HEK293T (cell line): ENCODE results near the gene C5orf15.

Source experiments
- CTCF ChIA-PET: fragments of 350-600 bp; formaldehyde crosslinking; extraction: SDS; loops from one replicate; lab custom pipeline; 2021; ENCODE audit warnings: antibody characterized with exemption, inconsistent platforms; lab: Yijun Ruan, JAX
- POLR2A ChIA-PET: fragments of 350-600 bp; formaldehyde crosslinking; extraction: SDS; loops from one replicate; lab custom pipeline; 2020; ENCODE audit warnings: antibody characterized with exemption, inconsistent platforms; lab: Yijun Ruan, JAX
- DNase-seq: peaks from one replicate; pipeline ENCODE4 v3.0.0; 2012; ENCODE audit warnings: mixed read lengths; ENCODE audit errors: extremely low spot score
- ARNT ChIP-seq: fragments of 450-650 bp; IDR thresholded peaks from 2 replicates; pipeline ENCODE4 v1.6.1; 2017; ENCODE audit warnings: mild to moderate bottlenecking
- BHLHE40 ChIP-seq: fragments of 450-650 bp; IDR thresholded peaks from 2 replicates; pipeline ENCODE4 v1.6.1; 2016; ENCODE audit warnings: mild to moderate bottlenecking, moderate library complexity, borderline replicate concordance
- CTBP1 ChIP-seq: fragments of 450-650 bp; IDR thresholded peaks from 2 replicates; pipeline ENCODE4 v1.6.1; 2016; ENCODE audit warnings: borderline replicate concordance
- ELF4 ChIP-seq: fragments of 450-650 bp; IDR thresholded peaks from 2 replicates; pipeline ENCODE4 v1.6.1; 2017; ENCODE audit warnings: antibody characterized with exemption
- FOXA1 ChIP-seq: fragments of 450-650 bp; IDR thresholded peaks from 2 replicates; pipeline ENCODE4 v1.6.1; 2016; ENCODE audit warnings: mild to moderate bottlenecking
- FOXK2 ChIP-seq: fragments of 450-650 bp; IDR thresholded peaks from 2 replicates; pipeline ENCODE4 v1.6.1; 2016; ENCODE audit warnings: mild to moderate bottlenecking
- FOXM1 ChIP-seq: fragments of 450-650 bp; IDR thresholded peaks from 2 replicates; pipeline ENCODE4 v1.6.1; 2017; ENCODE audit warnings: mild to moderate bottlenecking, borderline replicate concordance
- HDGF ChIP-seq: fragments of 450-650 bp; IDR thresholded peaks from 2 replicates; pipeline ENCODE4 v1.6.1; 2017; ENCODE audit warnings: antibody characterized with exemption, borderline replicate concordance
- L3MBTL2 ChIP-seq: fragments of 450-650 bp; conservative IDR thresholded peaks from 2 replicates; pipeline ENCODE4 v1.6.1; 2016; ENCODE audit warnings: mild to moderate bottlenecking
- LEF1 ChIP-seq: fragments of 450-650 bp; IDR thresholded peaks from 2 replicates; pipeline ENCODE4 v1.6.1; 2017; ENCODE audit warnings: mild to moderate bottlenecking, borderline replicate concordance
- NFRKB ChIP-seq: fragments of 450-650 bp; IDR thresholded peaks from 2 replicates; pipeline ENCODE4 v1.6.1; 2016; ENCODE audit warnings: mild to moderate bottlenecking, moderate library complexity
- SP1 ChIP-seq: fragments of 450-650 bp; IDR thresholded peaks from 2 replicates; pipeline ENCODE4 v1.6.1; 2017
- SUZ12 ChIP-seq: fragments of 450-650 bp; IDR thresholded peaks from 2 replicates; pipeline ENCODE4 v1.6.1; 2016; ENCODE audit warnings: mild to moderate bottlenecking
- TARDBP ChIP-seq: fragments of 450-650 bp; IDR thresholded peaks from 2 replicates; pipeline ENCODE4 v1.6.1; 2016
- ZNF384 ChIP-seq: fragments of 450-650 bp; IDR thresholded peaks from 2 replicates; pipeline ENCODE4 v1.6.1; 2016
- TF ChIP-seq, protein P1 (sequence below): fragments of 450-650 bp; IDR thresholded peaks from 2 replicates; pipeline ENCODE4 v1.6.1; 2016

Gene C5orf15

DNA sequence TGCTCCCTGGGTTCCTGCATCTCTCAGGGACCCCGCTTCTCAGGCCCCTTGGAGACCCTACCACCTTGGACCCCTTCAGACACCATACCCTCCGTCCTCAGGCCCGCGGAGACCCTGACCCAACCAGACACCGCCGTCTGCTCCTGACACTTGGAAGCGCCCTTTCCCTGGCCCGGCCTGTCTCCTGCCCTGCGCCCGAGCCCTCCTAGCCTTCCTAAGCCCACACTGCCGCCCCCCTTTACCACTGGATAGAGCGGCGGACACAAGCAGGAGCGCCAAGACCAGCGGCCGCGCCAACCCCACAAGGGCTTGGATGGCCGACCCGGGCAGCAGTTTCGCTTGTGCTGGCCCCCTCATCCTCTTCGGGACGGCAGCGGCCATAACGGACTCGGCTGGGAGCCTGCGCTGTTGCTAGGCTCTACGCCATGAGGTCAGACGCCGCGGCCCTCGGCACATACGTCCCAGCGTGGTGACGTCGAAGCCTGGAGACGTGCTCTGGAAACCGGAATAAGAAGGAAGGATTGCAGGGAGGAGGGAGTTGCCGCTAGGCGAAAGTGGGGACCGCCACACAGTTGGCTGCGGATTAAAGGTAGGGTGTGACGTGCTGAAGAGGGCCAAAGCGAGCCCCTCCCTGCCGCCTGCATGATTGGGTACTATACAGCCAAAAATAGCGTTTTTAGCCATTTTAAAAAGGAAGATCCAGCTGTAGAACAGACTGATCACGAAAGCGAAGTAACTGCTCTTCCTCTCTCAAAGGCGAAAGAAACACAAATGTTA is at the start of gene C5orf15:
Gene C5orf15 (minus strand): TSS at position 422 of the 777 bp plus-strand sequence. CDS start 41 bp downstream, at position 381.
- CTCF ChIA-PET = no interaction called here
- TF ChIP-seq CTBP1 (no peak), ELF4 (peak; percentile 40; the same call in 1 of the 2 replicates), HDGF (peak; percentile 98; the same call in 1 of the 2 replicates)
- DNase-seq = peak; percentile 94
- POLR2A ChIA-PET = interaction anchor here (0.8 to 1.8 kb wide), 2 partner anchors 24 to 36 kb away, joined by 3 to 5 read pairs; partner anchors contain the start of gene VDAC1

DNA sequence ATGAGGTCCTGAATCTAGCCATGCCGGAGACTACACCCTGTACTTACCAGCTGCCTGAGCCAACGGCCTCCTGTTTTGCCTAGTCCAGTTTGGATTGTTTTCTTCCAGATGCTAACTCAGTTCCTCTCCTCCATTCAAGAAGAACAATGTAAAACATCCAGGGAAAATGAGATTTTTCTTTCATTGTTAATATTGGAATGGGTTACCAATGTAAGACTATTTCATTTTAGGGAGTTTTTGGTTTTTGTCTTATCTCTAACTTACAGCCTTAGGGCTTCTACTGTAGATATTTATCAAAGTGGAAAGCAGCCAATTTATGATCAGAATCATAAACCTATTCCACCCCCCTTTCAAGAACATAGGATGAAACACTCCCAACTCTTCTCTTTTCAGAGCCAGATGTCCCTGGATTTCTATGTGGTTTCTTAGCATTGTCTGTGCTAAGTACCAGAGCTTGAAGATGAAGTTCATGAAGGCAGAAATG is 39.9 kb upstream of the C5orf15 start:
- ChIA-PET CTCF (interaction anchor here (1.0 to 2.3 kb wide), 2 partner anchors 15 to 31 kb away, joined by 4 to 6 read pairs; no protein-coding TSS in a partner anchor), POLR2A (no interaction called here)
- TF ChIP-seq NFRKB (no peak), LEF1 (no peak), ARNT (no peak), SUZ12 (no peak), ELF4 (no peak), L3MBTL2 (no peak), FOXM1 (no peak), TARDBP (no peak), FOXA1 (no peak), ZNF384 (no peak), HDGF (no peak), CTBP1 (no peak), BHLHE40 (no peak), FOXK2 (no peak), SP1 (no peak)
- TF ChIP-seq, protein P1, sequence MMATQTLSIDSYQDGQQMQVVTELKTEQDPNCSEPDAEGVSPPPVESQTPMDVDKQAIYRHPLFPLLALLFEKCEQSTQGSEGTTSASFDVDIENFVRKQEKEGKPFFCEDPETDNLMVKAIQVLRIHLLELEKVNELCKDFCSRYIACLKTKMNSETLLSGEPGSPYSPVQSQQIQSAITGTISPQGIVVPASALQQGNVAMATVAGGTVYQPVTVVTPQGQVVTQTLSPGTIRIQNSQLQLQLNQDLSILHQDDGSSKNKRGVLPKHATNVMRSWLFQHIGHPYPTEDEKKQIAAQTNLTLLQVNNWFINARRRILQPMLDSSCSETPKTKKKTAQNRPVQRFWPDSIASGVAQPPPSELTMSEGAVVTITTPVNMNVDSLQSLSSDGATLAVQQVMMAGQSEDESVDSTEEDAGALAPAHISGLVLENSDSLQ = no peak
- DNase-seq = no peak

DNA sequence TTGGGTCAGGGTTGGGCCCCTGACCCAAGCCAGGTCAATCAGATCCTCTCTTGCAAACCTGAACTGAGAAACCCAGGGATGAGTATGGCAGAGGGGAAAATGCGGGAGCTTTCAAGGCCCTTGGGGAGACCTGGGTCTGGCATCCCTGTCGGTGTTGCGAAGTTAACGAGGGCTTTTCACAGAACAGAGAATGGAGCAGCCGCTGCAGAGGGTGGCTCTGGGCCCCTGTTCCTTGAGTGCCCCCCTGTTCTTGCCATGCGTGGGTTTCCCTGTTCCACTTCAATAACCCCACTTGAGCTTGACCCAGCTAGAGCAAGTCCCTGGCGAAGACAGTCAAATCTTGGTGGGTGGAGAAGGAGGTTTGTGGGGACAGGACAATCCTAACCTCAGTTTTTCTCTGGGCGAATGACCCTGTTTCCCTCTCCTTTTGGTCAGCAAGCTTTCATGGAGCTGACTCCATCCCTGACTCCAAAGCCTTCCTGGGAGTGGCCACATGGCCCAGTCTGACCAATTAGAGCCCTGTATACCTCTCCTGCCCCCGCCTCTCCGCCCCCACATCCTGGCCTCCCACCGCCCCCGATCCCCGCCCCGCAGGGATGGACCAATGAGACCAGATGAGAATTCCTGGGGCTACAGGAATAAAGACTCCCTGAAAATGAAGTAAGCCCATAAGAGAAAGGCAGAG is 39.3 kb upstream of the C5orf15 start:
- DNase-seq = peak; percentile 57
- TF ChIP-seq TARDBP (no peak), HDGF (no peak), ZNF384 (no peak), FOXM1 (no peak), FOXA1 (no peak), SUZ12 (no peak), ELF4 (no peak), BHLHE40 (no peak), CTBP1 (no peak), FOXK2 (no peak), L3MBTL2 (no peak), NFRKB (no peak), SP1 (no peak), LEF1 (no peak), ARNT (no peak)
- TF ChIP-seq, protein P1 = no peak
- CTCF ChIA-PET = interaction anchor here (1.0 to 2.3 kb wide), 2 partner anchors 15 to 32 kb away, joined by 4 to 6 read pairs; no protein-coding TSS in a partner anchor
- POLR2A ChIA-PET = no interaction called here

DNA sequence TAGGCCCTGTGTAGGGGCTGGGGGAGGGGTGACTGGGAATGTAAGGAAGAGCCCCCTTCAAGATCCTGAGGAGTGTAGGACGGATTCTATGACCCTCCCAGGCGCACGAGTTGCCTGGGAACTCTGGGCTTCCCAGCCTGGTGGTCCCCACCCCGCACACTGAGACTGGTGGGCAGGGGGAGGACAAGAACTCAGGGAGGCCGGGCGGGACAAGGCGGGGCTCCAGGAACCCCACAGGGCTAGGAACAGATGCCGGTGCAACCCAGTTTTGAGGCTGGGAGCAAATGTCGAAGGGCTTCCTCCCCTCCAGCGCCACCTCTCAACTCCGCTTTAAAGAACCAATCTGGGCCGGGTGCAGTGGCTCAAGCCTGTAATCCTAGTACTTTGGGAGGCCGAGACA is 37.7 kb upstream of the C5orf15 start:
- ChIA-PET POLR2A (interaction anchor here (1.5 kb wide), 1 partner anchor 20 kb away, joined by 6 read pairs; no protein-coding TSS in a partner anchor), CTCF (interaction anchor here (0.7 to 1.8 kb wide), 2 partner anchors 9 to 20 kb away, joined by 6 to 12 read pairs; no protein-coding TSS in a partner anchor)
- TF ChIP-seq FOXK2 (no peak), LEF1 (no peak), ELF4 (no peak), NFRKB (no peak), SUZ12 (no peak), BHLHE40 (no peak), FOXM1 (no peak), CTBP1 (no peak), L3MBTL2 (no peak), SP1 (no peak)
- TF ChIP-seq, protein P1 = no peak
- DNase-seq = no peak

DNA sequence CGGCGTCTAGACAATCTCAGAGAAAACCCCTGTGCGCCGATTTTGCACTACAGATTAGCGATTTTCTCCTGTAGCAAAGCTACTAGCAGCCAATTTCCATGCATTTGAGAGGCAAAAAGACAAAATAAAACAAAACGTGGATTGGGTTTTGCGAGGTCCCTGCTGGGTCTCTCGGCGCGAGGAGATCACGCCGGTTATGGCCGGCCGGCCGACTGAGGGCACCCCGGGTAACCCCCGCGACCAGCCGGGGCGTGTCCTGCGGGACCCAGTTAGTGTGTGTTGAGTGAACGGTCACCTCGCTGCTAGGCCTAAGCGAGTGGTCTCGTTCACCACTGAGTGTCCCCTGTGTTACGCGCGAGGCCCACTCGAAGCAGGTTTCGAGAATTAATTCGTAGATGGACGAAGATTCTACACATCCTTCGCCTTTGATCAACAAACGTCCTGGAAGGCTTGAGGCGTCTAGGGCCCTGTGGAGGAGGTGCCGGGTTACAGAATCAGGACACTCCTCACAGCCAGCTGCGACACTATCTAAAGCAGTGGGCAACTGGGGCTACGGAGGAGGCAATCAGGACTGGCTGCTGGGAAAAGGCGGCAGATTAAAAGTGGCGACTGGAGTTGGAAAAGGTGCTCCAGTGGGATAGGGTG is 37.1 kb upstream of the C5orf15 start:
- no peak for DNase-seq
- TF ChIP-seq ZNF384 (no peak), BHLHE40 (no peak), LEF1 (no peak), FOXK2 (no peak), HDGF (no peak), TARDBP (no peak), CTBP1 (no peak), L3MBTL2 (peak; percentile 35; the same call in 1 of the 2 replicates)
- TF ChIP-seq, protein P1 = no peak
- ChIA-PET POLR2A (interaction anchor here (0.7 to 2.6 kb wide), 9 partner anchors 10 to 43 kb away, joined by 3 to 19 read pairs (median 6); partner anchors contain the start of gene C5orf15), CTCF (interaction anchor here (0.7 to 3.0 kb wide), 4 partner anchors 9 to 162 kb away, joined by 3 to 13 read pairs (median 8); no protein-coding TSS in a partner anchor)
